ENCODE results near the gene SLC22A23.

Gene SLC22A23

GRCh38 chr6:3359973-3360726 is 96.7 kb downstream of the SLC22A23 start:
- TF ChIP-seq CREB1 (IDR thresholded peaks at IDR 0.05; ENCODE audit: low read depth) (no peak), REST (IDR thresholded peaks at IDR 0.05; ENCODE audit: low read depth) (no peak), NFIC (IDR thresholded peaks at IDR 0.05) (no peak), RAD21 (IDR thresholded peaks at IDR 0.05; ENCODE audit: low read depth) (no peak), USF1 (IDR thresholded peaks at IDR 0.05) (no peak), FOXM1 (IDR thresholded peaks at IDR 0.05; ENCODE audit: borderline replicate concordance, low read depth) (no peak)

GRCh38 chr6:3359101-3359752 is 97.6 kb downstream of the SLC22A23 start:
- TF ChIP-seq ZBTB7A (IDR thresholded peaks at IDR 0.05; ENCODE audit: low read depth) = no peak
- peak; percentile 26; the same call in 1 of the 2 replicates for TF ChIP-seq EP300 (IDR thresholded peaks at IDR 0.05; ENCODE audit: borderline replicate concordance)
- TF ChIP-seq USF1 (IDR thresholded peaks at IDR 0.05) = no peak
- no peak for TF ChIP-seq TAF1 (IDR thresholded peaks at IDR 0.05; ENCODE audit: low read depth)
- peak; percentile 66 for TF ChIP-seq TEAD4 (IDR thresholded peaks at IDR 0.05)

- TF ChIP-seq NFIC (IDR thresholded peaks at IDR 0.05) (no peak), CREB1 (IDR thresholded peaks at IDR 0.05; ENCODE audit: low read depth) (no peak), EGR1 (IDR thresholded peaks at IDR 0.05) (no peak), FOXM1 (IDR thresholded peaks at IDR 0.05; ENCODE audit: borderline replicate concordance, low read depth) (no peak), CEBPB (IDR thresholded peaks at IDR 0.05) (no peak), USF1 (IDR thresholded peaks at IDR 0.05) (no peak), ZBTB7A (IDR thresholded peaks at IDR 0.05; ENCODE audit: low read depth) (no peak), TCF12 (IDR thresholded peaks at IDR 0.05; ENCODE audit: low read depth) (no peak), EP300 (IDR thresholded peaks at IDR 0.05; ENCODE audit: borderline replicate concordance) (no peak), YY1 (IDR thresholded peaks at IDR 0.05; ENCODE audit: low read depth) (no peak), RAD21 (IDR thresholded peaks at IDR 0.05; ENCODE audit: low read depth) (no peak), REST (IDR thresholded peaks at IDR 0.05; ENCODE audit: low read depth) (no peak), TAF1 (IDR thresholded peaks at IDR 0.05; ENCODE audit: low read depth) (no peak), TEAD4 (IDR thresholded peaks at IDR 0.05) (no peak), MAX (IDR thresholded peaks at IDR 0.05) (no peak)
Observed at GRCh38 chr6:3358413-3359100, 98.3 kb downstream of the SLC22A23 start.

- no peak for TF ChIP-seq USF1 (IDR thresholded peaks at IDR 0.05)
- TF ChIP-seq NFIC (IDR thresholded peaks at IDR 0.05) = no peak
- TF ChIP-seq TEAD4 (IDR thresholded peaks at IDR 0.05) = no peak
- no peak for TF ChIP-seq CREB1 (IDR thresholded peaks at IDR 0.05; ENCODE audit: low read depth)
- TF ChIP-seq TCF12 (IDR thresholded peaks at IDR 0.05; ENCODE audit: low read depth) = no peak
Observed at GRCh38 chr6:3357678-3358077, 99.2 kb downstream of the SLC22A23 start.

GRCh38 chr6:3356824-3357420 is 99.9 kb downstream of the SLC22A23 start:
- TF ChIP-seq USF1 (IDR thresholded peaks at IDR 0.05) (no peak), RAD21 (IDR thresholded peaks at IDR 0.05; ENCODE audit: low read depth) (no peak), TCF12 (IDR thresholded peaks at IDR 0.05; ENCODE audit: low read depth) (no peak), NFIC (IDR thresholded peaks at IDR 0.05) (no peak), CREB1 (IDR thresholded peaks at IDR 0.05; ENCODE audit: low read depth) (no peak), MAX (IDR thresholded peaks at IDR 0.05) (no peak), ZBTB7A (IDR thresholded peaks at IDR 0.05; ENCODE audit: low read depth) (no peak), FOXM1 (IDR thresholded peaks at IDR 0.05; ENCODE audit: borderline replicate concordance, low read depth) (no peak), EGR1 (IDR thresholded peaks at IDR 0.05) (no peak), EP300 (IDR thresholded peaks at IDR 0.05; ENCODE audit: borderline replicate concordance) (no peak), TAF1 (IDR thresholded peaks at IDR 0.05; ENCODE audit: low read depth) (no peak), TEAD4 (IDR thresholded peaks at IDR 0.05) (no peak), YY1 (IDR thresholded peaks at IDR 0.05; ENCODE audit: low read depth) (no peak), REST (IDR thresholded peaks at IDR 0.05; ENCODE audit: low read depth) (no peak), CEBPB (IDR thresholded peaks at IDR 0.05) (no peak)
